IMR-90 (cell line): ENCODE measurements around the gene THUMPD2. TPM values are rescaled to one million over a fixed set of nuclear protein-coding genes. Genes with fewer than 3 reads are reported as not detected.

ENCODE experiments used
- ATAC-seq: fragments of 200-7000 bp; cut with Tn5 transposase; 2 replicates; pipeline ENCODE4 v1.9.1; 2020; ENCODE audit warnings: low read depth, mild to moderate bottlenecking, moderate library complexity
- BruUV-seq: library from RNA; stranded (reverse); fragments of 400-500 nt; replicated peaks from 2 replicates; lab custom pipeline; 2021; lab: Mats Ljungman, UMichigan
- CTCF ChIA-PET: fragments of 300-600 bp; formaldehyde crosslinking; extraction: SDS; loops from one replicate; lab custom pipeline; 2021; ENCODE audit warnings: antibody characterized with exemption; lab: Yijun Ruan, JAX
- POLR2A ChIA-PET: fragments of 300-600 bp; sonication (Branson Sonifier 250); formaldehyde crosslinking; loops from one replicate; lab custom pipeline; 2022; ENCODE audit warnings: antibody characterized with exemption; ENCODE audit not compliant: unreplicated experiment; lab: Charles Lee
- DNase-seq: peaks from one replicate; pipeline ENCODE4 v3.0.0; 2013
- H2AFZ ChIP-seq: replicated peaks from 2 replicates; pipeline ENCODE3; 2013; ENCODE audit warnings: low read length, mild to moderate bottlenecking; ENCODE audit not compliant: poor library complexity
- H2AK5ac ChIP-seq: 2 replicates; pipeline ENCODE4 v1.6.1; 2013; ENCODE audit warnings: low read depth, low read length, inconsistent platforms
- H2AK9ac ChIP-seq: replicated peaks from 2 replicates; pipeline ENCODE3; 2013; ENCODE audit warnings: mild to moderate bottlenecking, low read depth, low read length, moderate library complexity; ENCODE audit not compliant: poor library complexity
- H2BK120ac ChIP-seq: 2 replicates; pipeline ENCODE4 v1.6.1; 2013; ENCODE audit warnings: low read depth, low read length, inconsistent platforms
- H2BK15ac ChIP-seq: 3 replicates; pipeline ENCODE4 v1.6.1; 2013; ENCODE audit warnings: low read depth, low read length, inconsistent platforms
- H2BK20ac ChIP-seq: 2 replicates; pipeline ENCODE4 v1.6.1; 2013; ENCODE audit warnings: low read depth, mild to moderate bottlenecking, inconsistent platforms, low read length, moderate library complexity
- H2BK5ac ChIP-seq: 2 replicates; pipeline ENCODE4 v1.6.1; 2013; ENCODE audit warnings: mild to moderate bottlenecking, low read depth, low read length, inconsistent platforms; ENCODE audit not compliant: poor library complexity, severe bottlenecking
- H3K14ac ChIP-seq: replicated peaks from 2 replicates; pipeline ENCODE4 v1.6.1; 2013; ENCODE audit warnings: low read depth, low read length, inconsistent platforms
- H3K18ac ChIP-seq: 2 replicates; pipeline ENCODE4 v1.6.1; 2013; ENCODE audit warnings: low read depth, low read length, control low read depth
- H3K23ac ChIP-seq: 2 replicates; pipeline ENCODE4 v1.6.1; 2013; ENCODE audit warnings: low read depth, low read length, inconsistent platforms
- H3K27ac ChIP-seq: 2 replicates; pipeline ENCODE4 v1.5.1; 2013; ENCODE audit warnings: mild to moderate bottlenecking, control low read depth, low read length; ENCODE audit not compliant: insufficient read depth
- H3K27me3 ChIP-seq: 2 replicates; pipeline ENCODE4 v1.6.1; 2013; ENCODE audit warnings: low read length; ENCODE audit not compliant: control insufficient read depth, insufficient read depth
- H3K36me3 ChIP-seq: 2 replicates; pipeline ENCODE4 v1.6.1; 2013; ENCODE audit warnings: low read length, mixed read lengths; ENCODE audit not compliant: control insufficient read depth, insufficient read depth
- H3K4ac ChIP-seq: 2 replicates; pipeline ENCODE4 v1.6.1; 2013; ENCODE audit warnings: low read depth, low read length, inconsistent platforms
- H3K4me1 ChIP-seq: 2 replicates; pipeline ENCODE4 v1.6.1; 2013; ENCODE audit warnings: low read length, mixed read lengths; ENCODE audit not compliant: control insufficient read depth, insufficient read depth
- H3K4me2 ChIP-seq: 2 replicates; pipeline ENCODE4 v1.6.1; 2013; ENCODE audit warnings: low read depth, mild to moderate bottlenecking, control low read depth, low read length, moderate library complexity
- H3K4me3 ChIP-seq: 2 replicates; pipeline ENCODE4 v1.5.1; 2013; ENCODE audit warnings: low read depth, mild to moderate bottlenecking, control low read depth, low read length, moderate library complexity; ENCODE audit not compliant: insufficient read depth
- H3K56ac ChIP-seq: 2 replicates; pipeline ENCODE4 v1.6.1; 2013; ENCODE audit warnings: low read length, inconsistent platforms; ENCODE audit not compliant: insufficient read depth; ENCODE audit errors: extremely low read depth
- H3K79me1 ChIP-seq, 2 experiments: 2 replicates each; pipeline ENCODE4 v1.6.1; 2013; ENCODE audit warnings: low read length in 2 of 2, inconsistent platforms in 1 of 2, low read depth in 1 of 2
- H3K9ac ChIP-seq: 2 replicates; pipeline ENCODE4 v1.6.1; 2013; ENCODE audit warnings: low read depth, low read length, control low read depth
- H3K9me1 ChIP-seq: 2 replicates; pipeline ENCODE4 v1.6.1; 2013; ENCODE audit warnings: low read length, inconsistent platforms; ENCODE audit not compliant: insufficient read depth
- H3K9me3 ChIP-seq: 2 replicates; pipeline ENCODE4 v1.6.1; 2013; ENCODE audit warnings: low read length; ENCODE audit not compliant: control insufficient read depth, insufficient read depth
- H4K20me1 ChIP-seq: 2 replicates; pipeline ENCODE4 v1.6.1; 2013; ENCODE audit warnings: low read length, inconsistent platforms; ENCODE audit not compliant: insufficient read depth
- H4K5ac ChIP-seq: 2 replicates; pipeline ENCODE4 v1.6.1; 2013; ENCODE audit warnings: mild to moderate bottlenecking, low read depth, low read length, control low read depth
- H4K8ac ChIP-seq, 2 experiments: 2 replicates each; pipeline ENCODE4 v1.6.1; 2013; ENCODE audit warnings: low read depth in 2 of 2, low read length in 2 of 2, control low read depth in 1 of 2, inconsistent platforms in 1 of 2
- H4K91ac ChIP-seq: 2 replicates; pipeline ENCODE4 v1.6.1; 2013; ENCODE audit warnings: low read depth, low read length, inconsistent platforms; ENCODE audit not compliant: insufficient read depth
- POLR2A ChIP-seq: IDR thresholded peaks from 2 replicates; pipeline ENCODE4 v1.6.1; 2012; ENCODE audit warnings: mild to moderate bottlenecking, low read depth, low read length
- RFX5 ChIP-seq: IDR thresholded peaks from 2 replicates; pipeline ENCODE4 v1.8.0; 2012; ENCODE audit warnings: low read depth, mild to moderate bottlenecking, low read length, moderate library complexity
- WGBS, 2 experiments: methylation state at CpG; one replicate each; pipeline versions ENCODE4 v1.1.5 to v1.1.7; 2013; ENCODE audit warnings: missing lambda C conversion rate in 2 of 2; ENCODE audit not compliant: insufficient read length in 1 of 2; ENCODE audit errors: extremely low coverage in 2 of 2; 5-methylcytosine and 5-hydroxymethylcytosine counted together
- dilution Hi-C: fragments of 300-500 bp; cut with HindIII; formaldehyde crosslinking; loops from one replicate; pipeline ENCODE4 v1.14.3; 2018; ENCODE audit warnings: low sequenced_read_pairs; ENCODE audit not compliant: unreplicated experiment
- in situ Hi-C: fragments of 300-500 bp; cut with MboI; formaldehyde crosslinking; loops from 3 replicates; pipeline ENCODE4 v1.14.3; 2019; ENCODE audit warnings: low sequenced_read_pairs, inconsistent platforms, mixed read lengths
- intact Hi-C: fragments of 100-400 bp; cut with micrococcal nuclease; formaldehyde crosslinking; loops from 2 replicates; pipeline ENCODE4 v1.10.0; 2022
- polyA plus RNA-seq, 3 experiments: library from polyadenylated mRNA; depleted of rRNA; stranded (reverse); fragments of >200 nt; gene quantifications; 2 replicates each; pipeline ENCODE4 v1.2.3, GENCODE V29; 2012; ENCODE audit warnings: low replicate concordance in 1 of 3
- total RNA-seq: library from RNA; depleted of rRNA; stranded (reverse); fragments of >200 nt; gene quantifications from 2 replicates; pipeline ENCODE4 v1.2.3, GENCODE V29; 2012
- TF ChIP-seq, protein P1 (sequence below): fragments of 150-350 bp; IDR thresholded peaks from 2 replicates; pipeline ENCODE4 v1.6.1; 2017; ENCODE audit warnings: mild to moderate bottlenecking, antibody characterized with exemption, low read length, low read depth
- TF ChIP-seq, protein P2 (sequence below): fragments of 150-350 bp; IDR thresholded peaks from 2 replicates; pipeline ENCODE4 v1.6.1; 2016; ENCODE audit warnings: low read depth, mild to moderate bottlenecking, low read length, moderate library complexity, borderline replicate concordance

Gene THUMPD2
- total and polyA plus RNA-seq, 2 of the 4 experiments (the other 2 are of a cell fraction): 4.8 to 7.0 TPM

DNA sequence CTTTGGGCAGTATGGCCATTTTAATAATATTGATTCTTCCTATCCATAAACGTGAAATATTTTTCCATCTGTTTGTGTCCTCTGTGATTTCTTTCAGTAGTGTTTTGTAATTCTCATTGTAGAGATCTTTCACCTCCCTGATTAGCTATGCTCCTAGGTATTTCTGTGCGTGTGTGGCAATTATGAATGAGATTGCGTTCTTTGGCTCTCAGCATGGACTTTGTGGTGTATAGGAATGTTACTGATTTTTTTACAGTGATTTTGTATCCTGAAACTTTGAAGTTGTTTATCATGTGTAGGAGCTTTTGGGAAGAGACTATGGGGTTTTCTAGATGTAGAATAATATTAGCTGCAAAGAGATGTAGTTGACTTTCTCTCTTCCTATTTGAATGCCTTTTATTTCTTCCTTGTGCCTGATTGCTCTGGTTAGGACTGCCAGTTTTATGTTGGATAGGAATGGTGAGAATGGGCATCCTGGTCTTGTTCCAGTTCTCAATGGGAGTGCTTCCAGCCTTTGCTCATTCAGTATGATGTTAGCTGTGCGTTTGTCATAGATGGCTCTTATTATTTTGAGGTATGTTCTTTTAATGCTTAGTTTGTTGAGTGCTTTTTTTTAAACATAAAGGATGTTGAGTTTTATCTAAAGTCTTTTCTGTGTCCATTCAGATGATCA, 27.0 kb upstream of the THUMPD2 start:
- no peak overlapping the region for H4K91ac ChIP-seq
- H3K36me3 ChIP-seq: no peaks in the 10 kb centered on the region
- DNase-seq (peak; percentile 3), ATAC-seq (no peak)
- no peak overlapping the region for H3K9ac ChIP-seq
- no peaks in the 10 kb centered on the region for H3K79me1 ChIP-seq
- no peak overlapping the region for H3K56ac ChIP-seq
- dilution Hi-C loops (no loop called here), in situ Hi-C loops (no loop called here), intact Hi-C loops (no loop called here)
- ChIA-PET POLR2A (no interaction called here), CTCF (interaction anchor here (0.6 kb wide), 1 partner anchor 214 kb away, joined by 3 read pairs; no protein-coding TSS in a partner anchor)
- H2BK15ac ChIP-seq: no peak overlapping the region
- no peak overlapping the region for H2BK120ac ChIP-seq
- no peak overlapping the region for H2BK5ac ChIP-seq
- no peaks in the 10 kb centered on the region for H3K4me1 ChIP-seq
- H3K9me1 ChIP-seq: no peaks in the 10 kb centered on the region
- no TSS peak for BruUV-seq
- H4K20me1 ChIP-seq: no peaks in the 10 kb centered on the region
- no peak overlapping the region for H4K8ac ChIP-seq
- H2AK9ac ChIP-seq: no peak overlapping the region
- H3K18ac ChIP-seq: no peak overlapping the region
- no peak overlapping the region for H2AK5ac ChIP-seq
- H3K4me2 ChIP-seq: no peak overlapping the region
- TF ChIP-seq RFX5: no peak
- TF ChIP-seq, protein P1, sequence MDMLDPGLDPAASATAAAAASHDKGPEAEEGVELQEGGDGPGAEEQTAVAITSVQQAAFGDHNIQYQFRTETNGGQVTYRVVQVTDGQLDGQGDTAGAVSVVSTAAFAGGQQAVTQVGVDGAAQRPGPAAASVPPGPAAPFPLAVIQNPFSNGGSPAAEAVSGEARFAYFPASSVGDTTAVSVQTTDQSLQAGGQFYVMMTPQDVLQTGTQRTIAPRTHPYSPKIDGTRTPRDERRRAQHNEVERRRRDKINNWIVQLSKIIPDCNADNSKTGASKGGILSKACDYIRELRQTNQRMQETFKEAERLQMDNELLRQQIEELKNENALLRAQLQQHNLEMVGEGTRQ: no peak
- TF ChIP-seq, protein P2, sequence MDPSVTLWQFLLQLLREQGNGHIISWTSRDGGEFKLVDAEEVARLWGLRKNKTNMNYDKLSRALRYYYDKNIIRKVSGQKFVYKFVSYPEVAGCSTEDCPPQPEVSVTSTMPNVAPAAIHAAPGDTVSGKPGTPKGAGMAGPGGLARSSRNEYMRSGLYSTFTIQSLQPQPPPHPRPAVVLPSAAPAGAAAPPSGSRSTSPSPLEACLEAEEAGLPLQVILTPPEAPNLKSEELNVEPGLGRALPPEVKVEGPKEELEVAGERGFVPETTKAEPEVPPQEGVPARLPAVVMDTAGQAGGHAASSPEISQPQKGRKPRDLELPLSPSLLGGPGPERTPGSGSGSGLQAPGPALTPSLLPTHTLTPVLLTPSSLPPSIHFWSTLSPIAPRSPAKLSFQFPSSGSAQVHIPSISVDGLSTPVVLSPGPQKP: no peak
- no peak for TF ChIP-seq POLR2A
- no peak overlapping the region for H3K4me3 ChIP-seq
- H4K5ac ChIP-seq: no peak overlapping the region
- no peak overlapping the region for H3K4ac ChIP-seq
- no peaks in the 10 kb centered on the region for H3K27me3 ChIP-seq
- no peak overlapping the region for H3K14ac ChIP-seq
- no peaks in the 10 kb centered on the region; the same call in 1 of the 2 replicates for H3K9me3 ChIP-seq
- no peak overlapping the region for H3K23ac ChIP-seq
- no CpG with 5 or more reads among the region's 4 CpGs for WGBS, 2 experiments
- no peak overlapping the region for H2AFZ ChIP-seq
- no peak overlapping the region for H3K27ac ChIP-seq
- H2BK20ac ChIP-seq: no peak overlapping the region
